GM21381 (cell line): Measurements from ENCODE around the gene CASQ2.
"Not testable (repeated sequence)": the region's sequence is repeated elsewhere in the genome, so short reads cannot be mapped to it uniquely, and the experiment has no call there.

Experiments used
- ATAC-seq: cut with Tn5 transposase; IDR thresholded peaks from one replicate; pipeline ENCODE4 v1.9.1; 2021; ENCODE audit warnings: mild to moderate bottlenecking, moderate library complexity; ENCODE audit not compliant: unreplicated experiment

CASQ2 gene

GRCh38 chr1:115781343-115781742, 12.8 kb upstream of the CASQ2 start:
- ATAC-seq = no peak

DNA sequence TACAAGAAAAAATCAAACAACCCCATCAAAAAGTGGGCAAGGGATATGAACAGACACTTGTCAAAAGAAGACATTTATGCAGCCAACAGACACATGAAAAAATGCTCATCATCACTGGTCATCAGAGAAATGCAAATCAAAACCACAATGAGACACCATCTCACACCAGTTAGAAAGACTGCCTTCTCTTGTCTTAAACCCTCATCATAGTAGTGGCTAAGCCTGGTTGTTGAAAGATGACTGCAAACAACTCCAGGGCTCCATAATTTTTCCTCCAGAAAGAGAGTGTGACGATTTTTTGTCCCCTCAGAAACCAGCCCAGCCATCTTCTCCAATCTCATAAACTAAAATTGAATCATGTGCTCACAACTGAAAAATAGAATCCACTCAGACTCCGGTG, 12.1 kb upstream of the CASQ2 start:
- ATAC-seq = not testable (repeated sequence)

- ATAC-seq = not testable (repeated sequence)
Measured at GRCh38 chr1:115779075-115779474, 10.6 kb upstream of the CASQ2 start.

DNA sequence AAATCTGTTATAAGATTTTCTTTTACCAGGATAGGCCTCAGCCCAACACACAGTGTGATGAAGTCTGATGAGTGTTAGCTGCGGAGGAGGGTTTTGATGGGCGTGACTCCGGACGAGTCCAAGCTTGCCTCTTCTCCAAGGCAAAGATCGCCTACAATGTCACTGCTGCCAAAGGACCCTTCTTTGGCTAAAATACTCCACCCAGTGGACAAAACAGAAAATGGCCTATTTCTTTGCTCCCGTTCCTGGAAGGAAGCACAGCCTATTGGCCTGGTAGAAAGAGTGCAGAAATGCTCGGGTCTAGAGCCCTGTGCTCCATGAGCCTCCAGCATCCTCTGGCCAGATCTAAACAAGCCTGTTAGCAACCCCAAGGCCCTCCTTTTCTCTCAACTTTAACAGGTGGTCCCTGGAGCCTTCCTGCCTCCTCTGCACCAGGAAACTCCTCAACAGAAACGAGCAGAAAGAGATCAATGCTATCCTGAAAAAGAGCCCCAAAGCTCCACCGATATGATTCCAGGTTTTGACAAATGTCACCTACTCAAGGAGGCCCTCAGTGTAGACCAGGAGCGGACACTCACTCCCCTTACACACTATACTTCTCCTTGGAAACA, 3.4 kb upstream of the CASQ2 start:
- peak; percentile 83 for ATAC-seq

GRCh38 chr1:115771094-115771846, 2.8 kb upstream of the CASQ2 start:
- ATAC-seq = peak; percentile 22

- ATAC-seq = no peak
Measured at GRCh38 chr1:115767403-115767802, 1.1 kb downstream of the CASQ2 start.

GRCh38 chr1:115765091-115765490, 3.4 kb downstream of the CASQ2 start:
- no peak for ATAC-seq

- no peak for ATAC-seq
Measured at GRCh38 chr1:115764541-115764940, 4.0 kb downstream of the CASQ2 start.

DNA sequence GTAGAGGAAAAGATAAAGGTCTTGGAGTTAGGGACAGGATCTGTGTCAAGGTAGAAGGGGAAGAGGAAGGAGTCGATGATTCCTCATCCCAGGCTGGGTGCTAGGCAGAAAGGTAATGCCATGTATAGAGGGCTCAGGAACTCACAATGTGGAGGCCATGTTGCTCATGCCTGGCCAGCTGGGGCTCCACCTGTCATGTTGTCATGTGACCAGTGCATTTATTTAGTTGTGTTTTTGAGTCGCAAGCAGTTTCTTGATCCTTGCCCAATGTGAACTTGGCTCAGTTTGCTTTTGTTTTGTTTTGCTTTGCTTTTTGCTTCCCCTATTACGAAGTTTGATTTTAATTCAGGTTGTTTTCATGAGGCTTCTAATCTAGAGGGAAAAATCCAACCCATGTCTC, 5.7 kb downstream of the CASQ2 start:
- no peak for ATAC-seq

GRCh38 chr1:115761601-115762302, 6.8 kb downstream of the CASQ2 start:
- ATAC-seq = no peak

- no peak for ATAC-seq
Measured at GRCh38 chr1:115757856-115758255, 10.7 kb downstream of the CASQ2 start.

DNA sequence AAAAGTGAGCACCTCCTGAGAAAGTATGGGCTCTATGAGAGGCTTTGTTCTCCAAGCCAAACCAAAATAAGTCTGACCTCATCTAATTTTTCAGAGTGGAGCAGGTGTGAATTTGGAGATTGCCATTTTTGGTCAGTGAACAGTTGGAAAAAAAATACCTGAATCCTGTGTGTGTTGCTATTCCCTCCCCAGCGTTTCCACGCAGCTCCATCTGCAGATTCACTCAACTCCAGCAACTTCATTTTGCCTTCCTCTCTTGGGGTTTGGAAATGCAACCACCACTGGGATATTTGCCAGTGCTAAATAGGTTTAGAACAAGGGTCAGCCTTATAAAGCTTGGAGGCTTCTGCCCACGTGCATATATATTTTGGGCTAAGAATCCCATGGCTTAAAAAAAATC, 11.2 kb downstream of the CASQ2 start:
- no peak for ATAC-seq

- ATAC-seq = no peak
Measured at GRCh38 chr1:115755456-115756370, 12.8 kb downstream of the CASQ2 start.

- no peak for ATAC-seq
Measured at GRCh38 chr1:115753830-115754229, 14.7 kb downstream of the CASQ2 start.

DNA sequence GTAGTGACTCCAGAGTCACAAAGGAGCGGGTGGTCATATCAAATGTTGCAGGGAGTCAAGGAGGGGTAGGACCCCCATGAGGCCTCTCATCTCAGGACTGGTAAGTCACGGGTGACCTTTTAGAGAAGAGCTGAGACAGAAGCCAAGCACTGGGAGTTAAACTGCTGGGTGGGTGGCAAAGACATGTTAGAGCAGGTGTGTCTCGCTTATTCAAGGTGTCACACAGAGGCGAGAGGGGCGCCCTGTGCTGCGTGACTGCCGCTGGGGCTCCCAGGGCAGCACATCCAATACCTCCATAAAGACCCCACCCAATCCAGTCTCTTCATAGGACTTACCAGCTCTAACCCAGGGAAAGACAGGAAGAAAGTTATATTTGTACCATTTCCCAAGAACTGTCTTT, 15.2 kb downstream of the CASQ2 start:
- no peak for ATAC-seq

- no peak for ATAC-seq
Measured at GRCh38 chr1:115748401-115749150, 19.9 kb downstream of the CASQ2 start.

- ATAC-seq = no peak
Measured at GRCh38 chr1:115746021-115746690, 22.4 kb downstream of the CASQ2 start.

DNA sequence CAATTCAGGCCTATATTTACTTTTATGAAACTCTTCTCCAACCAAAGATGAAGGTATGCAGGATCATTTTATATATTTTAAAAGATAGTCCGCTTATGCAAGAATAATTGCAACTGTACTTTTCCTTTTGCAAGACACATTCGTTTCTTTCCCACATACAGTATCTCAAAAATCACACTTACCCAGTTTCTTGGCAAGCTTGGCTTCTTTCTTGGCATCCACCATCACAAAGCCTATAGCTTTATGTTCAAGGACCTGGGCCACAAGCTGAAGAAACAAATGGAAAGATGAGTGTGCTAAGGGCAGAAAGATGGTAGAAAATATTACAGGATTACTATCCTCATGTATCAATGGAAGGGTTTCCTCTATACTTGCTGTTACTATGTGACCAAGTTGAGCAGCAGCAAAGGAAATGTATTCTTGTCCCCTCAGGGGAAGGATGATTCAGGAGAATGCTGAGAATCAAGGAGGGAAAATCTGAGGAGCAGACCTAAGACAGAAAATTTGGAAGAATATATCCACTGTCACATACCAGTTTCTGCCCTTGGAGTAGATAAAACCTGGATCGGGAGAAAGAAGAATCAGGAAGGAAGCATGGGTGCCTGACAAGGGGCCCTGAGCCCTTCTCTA, 23.8 kb downstream of the CASQ2 start:
- no peak for ATAC-seq

DNA sequence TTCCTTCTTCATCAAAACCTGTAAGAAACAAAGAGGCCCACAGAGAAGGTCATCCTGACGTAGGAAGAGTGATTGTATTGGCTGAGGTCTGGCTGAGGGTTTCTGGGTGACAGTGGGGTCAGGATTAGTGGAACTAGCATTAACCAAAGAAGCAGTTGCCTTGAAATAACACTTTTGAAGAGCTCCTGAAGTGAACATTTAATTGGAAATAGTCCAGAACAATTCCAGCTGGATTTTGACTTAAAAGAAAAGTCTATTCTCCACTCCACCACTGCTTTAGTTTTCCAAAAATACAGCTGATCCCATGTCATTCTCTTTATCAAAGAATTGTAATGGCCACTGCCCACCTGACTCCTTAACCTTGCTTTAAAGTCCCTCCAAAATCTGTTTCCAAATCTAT, 27.7 kb downstream of the CASQ2 start:
- ATAC-seq = no peak
